Esophagus squamous epithelium (tissue), 4 donors: ENCODE data around the gene LITAF.

ENCODE experiments used
- CTCF ChIP-seq, 6 experiments: fragments of 450-650 bp in 4 of 6; fragments of 200-600 bp in 2 of 6; sonication (generic) in 2 of 6; IDR thresholded peaks; one replicate each; pipeline ENCODE4 v1.5.1; 2016 to 2019; ENCODE audit warnings: antibody characterized with exemption in 6 of 6, mild to moderate bottlenecking in 4 of 6, moderate library complexity in 4 of 6
- POLR2A ChIP-seq, 4 donors: fragments of 450-650 bp; IDR thresholded peaks; one replicate each; pipeline ENCODE4 v1.6.1; 2017; ENCODE audit warnings: antibody characterized with exemption in 4 of 4, mild to moderate bottlenecking in 4 of 4, moderate library complexity in 3 of 4

DNA sequence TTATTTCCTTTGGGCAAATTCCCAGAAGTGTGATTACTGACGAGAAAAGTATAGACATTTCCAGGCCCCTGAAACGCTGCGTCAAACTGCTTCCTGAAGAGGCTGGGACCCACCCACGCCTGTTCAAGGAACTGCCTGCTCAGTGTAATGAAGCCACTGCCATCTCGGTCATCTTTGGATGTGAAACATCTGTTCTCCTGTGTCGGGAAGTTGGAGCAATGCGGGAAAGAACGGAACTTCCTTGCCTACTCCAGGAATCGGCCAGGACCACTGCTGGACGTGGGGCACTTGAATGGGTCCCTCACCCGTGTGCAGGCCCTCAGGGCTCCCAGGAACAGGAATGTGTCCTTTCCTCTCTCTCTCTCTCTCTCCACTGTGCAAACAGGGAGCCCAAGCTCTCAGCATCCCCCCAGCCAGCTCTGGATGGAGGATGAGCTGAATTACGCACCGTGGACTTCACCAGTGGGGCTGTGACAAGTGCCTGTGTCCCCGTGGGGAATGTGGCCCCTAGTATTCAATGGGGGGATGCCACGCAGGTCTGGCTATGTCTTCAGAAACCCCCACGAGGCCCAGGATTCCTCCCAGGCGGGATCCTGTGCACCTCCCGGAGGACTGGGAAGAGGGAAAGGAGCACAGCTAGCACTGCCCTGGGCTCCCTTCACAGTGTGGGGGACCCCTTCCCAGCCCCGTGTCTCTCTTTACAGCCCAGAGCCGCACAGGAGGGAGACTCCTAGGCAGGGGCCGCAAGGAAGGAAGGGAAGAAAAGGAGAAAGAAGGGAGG lies 18.3 kb upstream of the LITAF start:
- TF ChIP-seq CTCF (IDR thresholded peaks at IDR 0.05) (no peak), POLR2A (IDR thresholded peaks at IDR 0.05) (no peak)
